Large intestine (tissue), 3 donors: ENCODE measurements around the gene RAB11FIP4. TPM values are rescaled to one million over a fixed set of nuclear protein-coding genes. Genes with fewer than 3 reads are reported as not detected.
A peak's percentile ranks its signal among the peaks of the same experiment; 100 is the strongest.

Source experiments
- DNase-seq, 2 donors: peaks; one replicate each; pipeline versions ENCODE4 v3.0.0 to v3.0.0-alpha.2; 2013
- H3K27ac ChIP-seq: one replicate; pipeline ENCODE4 v1.5.1; 2013; ENCODE audit warnings: low read length
- H3K27me3 ChIP-seq: 2 replicates; pipeline ENCODE4 v1.6.1; 2013; ENCODE audit warnings: low read length; ENCODE audit not compliant: control insufficient read depth, insufficient read depth
- H3K36me3 ChIP-seq: 2 replicates; pipeline ENCODE4 v1.6.1; 2013; ENCODE audit warnings: low read length; ENCODE audit not compliant: control insufficient read depth, insufficient read depth
- H3K4me1 ChIP-seq: one replicate; pipeline ENCODE4 v1.6.1; 2013; ENCODE audit warnings: low read length; ENCODE audit not compliant: control insufficient read depth, insufficient read depth
- H3K4me3 ChIP-seq: one replicate; pipeline ENCODE4 v1.5.1; 2013; ENCODE audit warnings: low read length
- H3K9me3 ChIP-seq: one replicate; pipeline ENCODE4 v1.6.1; 2013; ENCODE audit warnings: mild to moderate bottlenecking, low read depth, low read length, moderate library complexity; ENCODE audit not compliant: control insufficient read depth
- WGBS: methylation state at CpG from one replicate; pipeline ENCODE4 v1.1.5; 2013; ENCODE audit warnings: low lambda C conversion rate; ENCODE audit not compliant: insufficient coverage; 5-methylcytosine and 5-hydroxymethylcytosine counted together
- polyA plus RNA-seq: library from polyadenylated mRNA; unstranded; fragments of 120-200 nt; gene quantifications from one replicate; pipeline ENCODE4 v1.2.1, GENCODE V29; 2013

The RAB11FIP4 gene
- polyA plus RNA-seq, 1 donor, result 18.8 TPM

GRCh38 chr17:31487063-31487647 is 95.7 kb downstream of the RAB11FIP4 start:
- 20% methylated on average over 1 of the region's 17 CpGs for WGBS
- Histone ChIP-seq H3K9me3 (no peaks in the 10 kb centered on the region), H3K4me1 (peaks cover 27% of the 10 kb centered on the region), H3K27ac (peak overlapping the region; percentile 73), H3K36me3 (no peaks in the 10 kb centered on the region), H3K27me3 (peaks cover 30% of the 10 kb centered on the region), H3K4me3 (peak overlapping the region; percentile 58)
- DNase-seq, result peak in 1 of 2 donors; percentile 40

GRCh38 chr17:31487648-31488263 is 96.3 kb downstream of the RAB11FIP4 start:
- Histone ChIP-seq H3K4me1 (peaks cover 29% of the 10 kb centered on the region), H3K4me3 (peak overlapping the region; percentile 87), H3K36me3 (no peaks in the 10 kb centered on the region), H3K27me3 (peaks cover 30% of the 10 kb centered on the region), H3K9me3 (no peaks in the 10 kb centered on the region), H3K27ac (peak overlapping the region; percentile 73)
- peak; percentile 94 to 96 for DNase-seq
- no CpG with 5 or more reads among the region's 83 CpGs for WGBS

GRCh38 chr17:31488264-31488981 is 96.9 kb downstream of the RAB11FIP4 start:
- no peaks in the 10 kb centered on the region for H3K36me3 ChIP-seq
- peak overlapping the region; percentile 87 for H3K4me3 ChIP-seq
- peak overlapping the region; percentile 76 for H3K27ac ChIP-seq
- peak in 1 of 2 donors; percentile 72 for DNase-seq
- H3K9me3 ChIP-seq, result no peaks in the 10 kb centered on the region
- H3K4me1 ChIP-seq, result peaks cover 36% of the 10 kb centered on the region
- WGBS, result no CpG with 5 or more reads among the region's 62 CpGs
- H3K27me3 ChIP-seq, result peaks cover 30% of the 10 kb centered on the region

- no peaks in the 10 kb centered on the region for H3K9me3 ChIP-seq
- peak overlapping the region; percentile 87 for H3K4me3 ChIP-seq
- H3K36me3 ChIP-seq, result no peaks in the 10 kb centered on the region
- no peak for DNase-seq
- peaks cover 30% of the 10 kb centered on the region for H3K27me3 ChIP-seq
- H3K4me1 ChIP-seq, result peaks cover 41% of the 10 kb centered on the region
- no CpG with 5 or more reads among the region's 4 CpGs for WGBS
- H3K27ac ChIP-seq, result peak overlapping the region; percentile 76
Measured at GRCh38 chr17:31488982-31489294, 97.5 kb downstream of the RAB11FIP4 start.

DNA sequence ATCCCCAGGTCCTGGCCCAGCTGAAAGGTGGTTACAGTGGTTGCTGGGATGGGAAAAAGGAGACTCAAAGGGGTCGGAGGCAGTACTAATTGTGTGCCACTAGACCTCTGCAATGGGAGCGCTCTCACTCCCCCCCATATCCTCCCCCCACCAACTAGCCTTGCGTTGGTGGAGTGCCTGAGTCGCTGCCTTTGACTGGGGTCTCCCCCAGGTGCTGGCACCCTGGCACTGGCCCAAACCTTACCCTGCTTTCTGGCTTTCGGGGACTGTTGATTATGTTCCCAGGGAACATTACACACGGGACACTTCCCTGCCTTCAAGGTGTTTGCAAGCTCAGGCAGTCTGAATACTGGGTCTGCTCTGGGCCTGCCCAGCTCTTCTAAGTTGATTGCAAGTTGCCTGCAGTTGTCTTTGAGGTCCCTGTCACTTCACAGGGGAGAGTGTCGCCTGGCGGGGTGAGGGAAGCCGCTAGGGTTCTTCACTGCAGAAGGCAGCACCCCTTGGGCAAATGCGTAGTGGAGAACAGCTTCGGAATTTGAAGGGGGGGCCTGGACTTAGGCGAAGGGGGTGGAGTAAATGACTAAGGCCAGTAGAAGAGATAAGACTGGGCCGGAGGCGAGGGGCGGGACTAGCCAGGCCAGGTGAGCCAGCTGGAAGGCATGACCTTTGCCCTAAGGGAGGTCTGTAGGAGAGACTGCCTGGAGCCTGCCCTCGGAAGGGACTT is 98.0 kb downstream of the RAB11FIP4 start:
- 40% methylated on average over 1 of the region's 16 CpGs for WGBS
- Histone ChIP-seq H3K9me3 (no peaks in the 10 kb centered on the region), H3K36me3 (no peaks in the 10 kb centered on the region), H3K27ac (peak overlapping the region; percentile 76), H3K4me3 (peak overlapping the region; percentile 87), H3K27me3 (peaks cover 30% of the 10 kb centered on the region), H3K4me1 (peaks cover 43% of the 10 kb centered on the region)
- peak; percentile 81 to 90 for DNase-seq

DNA sequence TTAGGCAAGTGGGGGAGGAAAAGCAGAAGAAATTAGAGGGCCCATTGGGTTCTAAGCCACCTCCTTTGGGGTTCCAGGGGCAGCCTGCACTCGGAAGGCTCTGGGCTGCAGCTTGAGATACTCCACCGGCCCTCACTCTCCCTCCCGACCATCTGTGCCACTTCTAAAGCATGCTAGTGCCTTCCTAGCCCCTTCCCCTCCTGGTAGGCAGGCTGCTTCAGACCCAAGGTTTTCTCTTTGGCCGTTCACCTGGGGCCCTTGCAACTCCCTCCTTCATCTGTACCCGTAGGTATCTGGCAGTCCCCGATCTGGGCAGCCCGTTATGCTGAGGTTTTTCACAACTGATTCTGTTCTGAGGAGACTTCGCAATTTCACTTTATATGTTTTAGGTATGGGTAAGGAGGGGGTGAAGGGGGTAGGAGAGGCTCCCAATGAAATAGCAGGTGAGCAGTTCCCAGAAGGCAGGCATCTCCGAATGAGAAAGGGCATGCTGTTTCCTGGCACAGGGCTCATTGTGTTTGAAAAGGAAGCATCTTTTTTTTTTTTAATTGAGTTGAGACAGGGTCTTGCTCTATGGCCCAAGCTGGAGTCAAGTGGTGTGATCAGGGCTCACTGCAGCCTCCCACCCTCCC is 98.7 kb downstream of the RAB11FIP4 start:
- Histone ChIP-seq H3K27me3 (peaks cover 30% of the 10 kb centered on the region), H3K9me3 (no peaks in the 10 kb centered on the region), H3K27ac (peak overlapping the region; percentile 76), H3K36me3 (no peaks in the 10 kb centered on the region), H3K4me3 (peak overlapping the region; percentile 87), H3K4me1 (peaks cover 50% of the 10 kb centered on the region)
- WGBS, result 30% methylated on average over 2 of the region's 9 CpGs
- DNase-seq, result no peak

DNA sequence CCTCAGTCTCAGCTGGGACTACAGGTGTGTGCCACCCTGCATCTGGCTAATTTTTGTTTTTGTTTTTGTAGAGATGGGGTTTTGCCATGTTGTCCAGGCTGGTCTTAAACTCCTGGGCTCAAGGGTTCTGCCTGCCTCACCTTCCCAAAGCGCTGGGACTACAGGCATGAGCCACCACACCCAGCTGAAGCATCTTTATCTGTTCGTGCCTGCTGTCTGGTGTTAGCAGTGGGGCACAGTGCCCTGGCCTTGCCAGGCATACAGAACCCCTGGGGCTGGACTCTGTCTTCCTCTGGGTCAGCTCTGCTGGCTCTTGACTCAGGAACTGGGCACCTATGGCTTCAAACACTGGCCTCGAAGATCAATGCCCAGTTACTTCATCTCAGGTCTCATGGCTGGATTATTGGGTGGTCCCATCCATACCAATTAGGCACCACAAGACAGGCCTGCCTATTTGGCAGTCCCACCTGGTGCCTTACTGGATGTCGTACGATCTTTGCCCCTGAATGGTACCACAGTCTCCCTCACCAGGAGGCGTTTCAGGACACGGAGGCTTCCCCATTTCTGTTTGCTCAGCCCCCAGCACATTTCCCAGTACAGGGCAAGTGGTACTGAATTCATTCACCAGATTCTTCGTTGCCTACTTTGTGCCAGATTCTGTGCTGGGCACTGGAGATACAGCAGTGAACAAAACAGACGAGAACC is 99.3 kb downstream of the RAB11FIP4 start:
- H3K36me3 ChIP-seq, result no peaks in the 10 kb centered on the region
- H3K27me3 ChIP-seq, result peaks cover 30% of the 10 kb centered on the region
- WGBS, result no CpG with 5 or more reads among the region's 9 CpGs
- H3K4me3 ChIP-seq, result no peak overlapping the region
- no peaks in the 10 kb centered on the region for H3K9me3 ChIP-seq
- H3K4me1 ChIP-seq, result peaks cover 53% of the 10 kb centered on the region
- no peak overlapping the region for H3K27ac ChIP-seq
- no peak for DNase-seq

DNA sequence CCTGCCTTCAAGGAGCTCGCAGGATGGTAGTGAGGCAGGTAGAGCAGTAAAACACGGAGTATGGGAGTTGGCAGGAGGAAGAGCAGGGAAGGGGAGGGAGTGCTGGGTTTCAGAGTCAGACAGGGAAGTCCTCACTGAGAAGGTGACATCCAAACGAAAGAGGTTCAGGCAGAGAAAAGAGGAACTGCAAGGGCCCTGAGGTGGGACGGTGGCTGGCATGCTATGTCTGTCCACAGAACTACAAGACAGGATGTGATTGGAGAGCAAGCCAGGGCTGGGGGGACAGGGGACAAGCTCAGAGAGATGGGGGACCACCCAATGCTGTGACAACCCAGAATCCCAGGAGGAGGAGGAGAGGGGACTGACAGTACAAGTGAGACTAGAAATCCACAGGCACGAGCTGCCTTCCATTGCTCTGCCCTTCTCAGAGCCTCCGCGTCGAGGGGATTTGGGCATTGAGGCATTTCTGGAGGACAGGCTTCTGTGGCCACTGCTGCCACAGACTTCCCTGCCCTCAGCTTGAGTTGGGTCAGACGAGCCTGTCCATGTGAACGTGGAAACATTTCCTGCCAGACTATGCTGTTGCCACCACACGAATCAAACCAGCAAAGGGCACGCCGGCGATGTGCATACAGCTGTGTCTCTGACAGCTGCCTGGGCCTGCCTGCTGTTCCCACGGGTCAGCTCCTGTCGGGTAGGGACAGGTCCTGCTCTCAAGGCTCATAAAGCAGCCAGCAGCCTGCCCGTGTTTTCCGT is 100.1 kb downstream of the RAB11FIP4 start:
- H3K36me3 ChIP-seq, result no peaks in the 10 kb centered on the region
- peaks cover 55% of the 10 kb centered on the region for H3K4me1 ChIP-seq
- WGBS, result no CpG with 5 or more reads among the region's 18 CpGs
- peaks cover 28% of the 10 kb centered on the region for H3K27me3 ChIP-seq
- no peak overlapping the region for H3K4me3 ChIP-seq
- DNase-seq, result no peak
- no peaks in the 10 kb centered on the region for H3K9me3 ChIP-seq
- no peak overlapping the region for H3K27ac ChIP-seq

DNA sequence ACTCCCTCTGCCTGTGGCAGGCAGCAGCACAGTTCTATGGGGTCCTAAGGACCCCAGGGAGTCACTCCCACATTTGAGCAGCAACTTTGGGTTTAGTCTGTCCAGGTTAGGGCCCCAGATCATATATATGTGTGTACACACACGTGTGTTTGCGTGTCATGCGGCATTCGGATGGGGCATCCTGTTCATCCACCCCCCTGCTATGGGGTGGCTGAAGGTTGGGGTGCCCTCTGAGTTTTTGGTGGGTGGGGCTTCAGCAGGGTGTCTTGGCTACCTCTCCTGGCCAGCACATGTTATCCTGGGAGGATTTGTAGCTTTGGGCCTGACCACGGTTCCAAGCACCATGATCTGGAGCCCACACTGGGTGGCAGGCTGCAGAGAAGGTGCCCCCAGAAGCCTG is 100.7 kb downstream of the RAB11FIP4 start:
- no peak for DNase-seq
- H3K4me3 ChIP-seq, result no peak overlapping the region
- no peaks in the 10 kb centered on the region for H3K36me3 ChIP-seq
- WGBS, result no CpG with 5 or more reads among the region's 5 CpGs
- H3K9me3 ChIP-seq, result no peaks in the 10 kb centered on the region
- peaks cover 49% of the 10 kb centered on the region for H3K4me1 ChIP-seq
- H3K27ac ChIP-seq, result no peak overlapping the region
- peaks cover 23% of the 10 kb centered on the region for H3K27me3 ChIP-seq
